Measurements from ENCODE around the gene ARHGAP10.

DNA sequence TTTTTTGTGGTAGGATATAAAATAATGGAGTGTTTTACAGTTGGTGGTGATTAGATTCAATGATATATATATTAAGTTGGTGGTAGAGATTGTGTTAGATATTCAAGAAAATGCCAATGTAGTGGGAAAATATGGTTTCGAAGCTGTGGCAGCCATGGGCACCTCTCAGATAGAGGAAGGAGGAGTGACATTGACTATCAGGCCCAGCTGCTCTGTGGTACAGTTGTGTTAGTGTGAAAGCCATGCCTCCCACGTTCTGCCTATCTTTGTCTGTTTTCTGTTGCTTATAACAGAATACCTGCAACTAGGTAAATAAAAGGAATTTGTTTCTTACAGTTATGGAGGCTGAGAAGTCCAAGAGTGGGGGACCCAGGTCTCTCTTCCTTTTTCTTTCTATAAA, 101.9 kb downstream of the ARHGAP10 start:
- no peak for TF ChIP-seq CTCF (IDR thresholded peaks at IDR 0.05)
- no peak for TF ChIP-seq EP300 (IDR thresholded peaks at IDR 0.05)
- no peak for TF ChIP-seq POLR2A (IDR thresholded peaks at IDR 0.05; ENCODE audit: low read depth)
- no peak for TF ChIP-seq POLR2AphosphoS5 (IDR thresholded peaks at IDR 0.05)

Data from esophagus muscularis mucosa (tissue), 4 donors.